Measurements from ENCODE around the gene NRIP1. TPM values are rescaled to one million over a fixed set of nuclear protein-coding genes. Genes with fewer than 3 reads are reported as not detected.
"Not testable (repeated sequence)": the region's sequence is repeated elsewhere in the genome, so short reads cannot be mapped to it uniquely, and the experiment has no call there.

The NRIP1 gene
- total RNA-seq, 1 experiment from 2014 or later: 19.1 TPM

- no peaks in the 10 kb centered on the region for H3K4me1 ChIP-seq (ENCODE audit: control insufficient read depth, insufficient read depth, low read length)
These were observed 32.9 kb downstream of the NRIP1 start for GRCh38 chr21:15031790-15032357.

GRCh38 chr21:15031362-15031761 lies 33.4 kb downstream of the NRIP1 start:
- H3K27ac ChIP-seq (ENCODE audit: low read length); H3K27me3 ChIP-seq (ENCODE audit: control insufficient read depth, insufficient read depth, low read length); CTCF ChIA-PET; intact Hi-C loops (cut with micrococcal nuclease; ENCODE audit: unreplicated experiment); in situ Hi-C loops (cut with HindIII; ENCODE audit: low pct_unique_long_range_greater_than_20kb, low sequenced_read_pairs); DNase-seq (ENCODE audit: low read depth, low spot score); H3K4me1 ChIP-seq (ENCODE audit: control insufficient read depth, insufficient read depth, low read length); H3K4me3 ChIP-seq (ENCODE audit: low read depth in 2 of 2, low read length in 2 of 2); ATAC-seq; BruUV-seq (replicated peaks); POLR2A ChIA-PET; H3K36me3 ChIP-seq (ENCODE audit: control insufficient read depth, insufficient read depth, low read length); H3K9me3 ChIP-seq (ENCODE audit: control insufficient read depth, insufficient read depth, low read depth, low read length): not testable (repeated sequence)

More at GRCh38 chr21:15031790-15032357, 32.9 kb downstream of the NRIP1 start:
- no peaks in the 10 kb centered on the region for H3K9me3 ChIP-seq (ENCODE audit: control insufficient read depth, insufficient read depth, low read depth, low read length)
- no peak for DNase-seq (ENCODE audit: low read depth, low spot score)
- POLR2A ChIA-PET: no interaction called here
- no peak overlapping the region for H3K4me3 ChIP-seq (ENCODE audit: low read depth in 2 of 2, low read length in 2 of 2)
- no peaks in the 10 kb centered on the region for H3K36me3 ChIP-seq (ENCODE audit: control insufficient read depth, insufficient read depth, low read length)
- no peak for ATAC-seq
- intact Hi-C loops (cut with micrococcal nuclease; ENCODE audit: unreplicated experiment) (no loop called here), in situ Hi-C loops (cut with HindIII; ENCODE audit: low pct_unique_long_range_greater_than_20kb, low sequenced_read_pairs) (no loop called here)
- no peaks in the 10 kb centered on the region for H3K27me3 ChIP-seq (ENCODE audit: control insufficient read depth, insufficient read depth, low read length)
- no TSS peak for BruUV-seq (replicated peaks)
- CTCF ChIA-PET: no interaction called here
- TF ChIP-seq REST (IDR thresholded peaks at IDR 0.05; ENCODE audit: insufficient read depth in 1 of 2, low read depth in 2 of 2, low read length in 1 of 2) (no peak), POLR2AphosphoS5 (IDR thresholded peaks at IDR 0.05; ENCODE audit: low read depth, low read length) (no peak), TCF7L2 (IDR thresholded peaks at IDR 0.05; ENCODE audit: low read depth, low read length) (no peak), SIN3A (IDR thresholded peaks at IDR 0.05; ENCODE audit: borderline replicate concordance, insufficient read depth, low read depth, low read length) (no peak), CTCF (IDR thresholded peaks at IDR 0.05) (no peak)
- H3K27ac ChIP-seq (ENCODE audit: low read length): no peak overlapping the region

GRCh38 chr21:15030861-15031260 lies 33.9 kb downstream of the NRIP1 start:
- CTCF ChIA-PET; BruUV-seq (replicated peaks); POLR2A ChIA-PET; H3K27me3 ChIP-seq (ENCODE audit: control insufficient read depth, insufficient read depth, low read length); H3K27ac ChIP-seq (ENCODE audit: low read length); H3K4me1 ChIP-seq (ENCODE audit: control insufficient read depth, insufficient read depth, low read length); DNase-seq (ENCODE audit: low read depth, low spot score); intact Hi-C loops (cut with micrococcal nuclease; ENCODE audit: unreplicated experiment); H3K9me3 ChIP-seq (ENCODE audit: control insufficient read depth, insufficient read depth, low read depth, low read length); in situ Hi-C loops (cut with HindIII; ENCODE audit: low pct_unique_long_range_greater_than_20kb, low sequenced_read_pairs); ATAC-seq; H3K36me3 ChIP-seq (ENCODE audit: control insufficient read depth, insufficient read depth, low read length); H3K4me3 ChIP-seq (ENCODE audit: low read depth in 2 of 2, low read length in 2 of 2): not testable (repeated sequence)
